Neural progenitor cell (in vitro differentiated cells): ENCODE measurements around the gene CLMP. TPM values are rescaled to one million over a fixed set of nuclear protein-coding genes. Genes with fewer than 3 reads are reported as not detected.

Source experiments
- DNase-seq: peaks from one replicate; pipeline ENCODE4 v3.0.0-alpha.2; 2016; ENCODE audit warnings: low spot score
- H2AFZ ChIP-seq: fragments of 200-600 bp; sonication (generic); replicated peaks from 2 replicates; pipeline ENCODE4 v1.6.1; 2016; ENCODE audit warnings: antibody characterized with exemption
- H3F3A ChIP-seq: fragments of 200-600 bp; sonication (generic); 2 replicates; pipeline ENCODE4 v1.6.1; 2016; ENCODE audit warnings: antibody characterized with exemption, low read depth
- H3K27ac ChIP-seq: fragments of 200-600 bp; sonication (generic); 2 replicates; pipeline ENCODE4 v1.5.1; 2016; ENCODE audit warnings: mild to moderate bottlenecking
- H3K27me3 ChIP-seq: fragments of 200-600 bp; sonication (generic); 2 replicates; pipeline ENCODE4 v1.6.1; 2016; ENCODE audit warnings: mild to moderate bottlenecking, moderate library complexity
- H3K36me3 ChIP-seq: fragments of 200-600 bp; sonication (generic); 2 replicates; pipeline ENCODE4 v1.5.1; 2016
- H3K4me1 ChIP-seq: fragments of 200-600 bp; sonication (generic); 2 replicates; pipeline ENCODE4 v1.6.1; 2016; ENCODE audit warnings: mixed run types
- H3K4me2 ChIP-seq: fragments of 200-600 bp; sonication (generic); 2 replicates; pipeline ENCODE4 v1.6.1; 2016
- H3K4me3 ChIP-seq: fragments of 200-600 bp; sonication (generic); 2 replicates; pipeline ENCODE4 v1.5.1; 2016
- H3K79me2 ChIP-seq: fragments of 200-600 bp; sonication (generic); 2 replicates; pipeline ENCODE4 v1.6.1; 2016; ENCODE audit warnings: low read depth
- H3K9ac ChIP-seq: fragments of 200-600 bp; sonication (generic); 2 replicates; pipeline ENCODE4 v1.6.1; 2016
- H3K9me3 ChIP-seq: fragments of 200-600 bp; sonication (generic); 2 replicates; pipeline ENCODE4 v1.5.1; 2016; ENCODE audit warnings: low read depth
- H4K20me1 ChIP-seq: fragments of 200-600 bp; sonication (generic); 2 replicates; pipeline ENCODE4 v1.6.1; 2016; ENCODE audit warnings: low read depth
- H3K27ac Mint-ChIP-seq: 3 replicates; pipeline ENCODE4 v1.8.0; 2021; ENCODE audit warnings: mixed read lengths
- H3K27me3 Mint-ChIP-seq: 2 replicates; pipeline ENCODE4 v1.8.0; 2022; ENCODE audit warnings: low read depth, mild to moderate bottlenecking, inconsistent platforms, moderate library complexity, mixed read lengths; ENCODE audit not compliant: insufficient read depth
- H3K36me3 Mint-ChIP-seq: 3 replicates; pipeline ENCODE4 v1.8.0; 2021; ENCODE audit warnings: mixed read lengths
- H3K4me1 Mint-ChIP-seq: 3 replicates; pipeline ENCODE4 v1.8.0; 2021; ENCODE audit warnings: mixed read lengths
- H3K4me3 Mint-ChIP-seq: 3 replicates; pipeline ENCODE4 v1.8.0; 2021; ENCODE audit warnings: mild to moderate bottlenecking, moderate library complexity, mixed read lengths
- H3K9me3 Mint-ChIP-seq: 3 replicates; pipeline ENCODE4 v1.8.0; 2020; ENCODE audit warnings: mixed read lengths
- CTCF ChIP-seq: fragments of 200-600 bp; sonication (generic); IDR thresholded peaks from 2 replicates; pipeline ENCODE4 v1.5.1; 2017; ENCODE audit warnings: antibody characterized with exemption, mild to moderate bottlenecking
- EZH2 ChIP-seq: fragments of 200-600 bp; sonication (generic); IDR thresholded peaks from 2 replicates; pipeline ENCODE4 v1.6.1; 2017; ENCODE audit warnings: antibody characterized with exemption, mild to moderate bottlenecking, moderate library complexity
- EZH2phosphoT487 ChIP-seq: fragments of 200-600 bp; sonication (generic); IDR thresholded peaks from 2 replicates; pipeline ENCODE4 v1.6.1; 2017; ENCODE audit warnings: antibody characterized with exemption
- total RNA-seq: library from RNA; depleted of rRNA; stranded (reverse); fragments of >200 nt; gene quantifications from 2 replicates; pipeline ENCODE4 v1.2.3, GENCODE V29; 2015; ENCODE audit warnings: low replicate concordance

Gene CLMP
- total RNA-seq, 1 donor from 2014 or later = 10.7 TPM

GRCh38 chr11:123180166-123180565 is 14.9 kb downstream of the CLMP start:
- TF ChIP-seq EZH2 (no peak), CTCF (no peak), EZH2phosphoT487 (no peak)
- H3K9ac ChIP-seq = no peak overlapping the region
- H3K4me3 ChIP-seq = no peak overlapping the region
- peaks cover 57% of the 10 kb centered on the region for H3K4me1 Mint-ChIP-seq
- peaks cover 4% of the 10 kb centered on the region for H3K27me3 Mint-ChIP-seq
- no peak overlapping the region for H3K27ac ChIP-seq
- H3K36me3 ChIP-seq = no peaks in the 10 kb centered on the region
- peaks cover 6% of the 10 kb centered on the region for H3K4me1 ChIP-seq
- H3K4me2 ChIP-seq = no peak overlapping the region
- no peaks in the 10 kb centered on the region for H4K20me1 ChIP-seq
- no peak overlapping the region for H3K4me3 Mint-ChIP-seq
- no peaks in the 10 kb centered on the region for H3K79me2 ChIP-seq
- H3K27ac Mint-ChIP-seq = no peak overlapping the region
- no peak overlapping the region for H2AFZ ChIP-seq
- H3K9me3 Mint-ChIP-seq = peaks cover 4% of the 10 kb centered on the region
- DNase-seq = no peak
- no peaks in the 10 kb centered on the region for H3K9me3 ChIP-seq
- peaks cover under 1% of the 10 kb centered on the region for H3F3A ChIP-seq
- no peaks in the 10 kb centered on the region for H3K27me3 ChIP-seq
- H3K36me3 Mint-ChIP-seq = peaks cover 3% of the 10 kb centered on the region

GRCh38 chr11:123179586-123179985 is 15.5 kb downstream of the CLMP start:
- Mint-ChIP-seq H3K9me3 (peaks cover 4% of the 10 kb centered on the region), H3K4me1 (peaks cover 57% of the 10 kb centered on the region), H3K27ac (no peak overlapping the region), H3K4me3 (no peak overlapping the region), H3K27me3 (peaks cover 4% of the 10 kb centered on the region), H3K36me3 (peaks cover 3% of the 10 kb centered on the region)
- no peak for DNase-seq
- Histone ChIP-seq H3K27me3 (no peaks in the 10 kb centered on the region), H3K27ac (no peak overlapping the region), H3K36me3 (no peaks in the 10 kb centered on the region), H3K79me2 (no peaks in the 10 kb centered on the region), H3K4me3 (no peak overlapping the region), H3F3A (peaks cover 7% of the 10 kb centered on the region), H3K9ac (no peak overlapping the region), H3K4me2 (no peak overlapping the region), H3K9me3 (no peaks in the 10 kb centered on the region), H4K20me1 (no peaks in the 10 kb centered on the region), H3K4me1 (peaks cover 7% of the 10 kb centered on the region), H2AFZ (no peak overlapping the region)
- TF ChIP-seq CTCF (no peak), EZH2phosphoT487 (no peak), EZH2 (no peak)

GRCh38 chr11:123178186-123178585 is 16.9 kb downstream of the CLMP start:
- Histone ChIP-seq H3K4me3 (no peak overlapping the region), H4K20me1 (no peaks in the 10 kb centered on the region), H3K4me2 (no peak overlapping the region), H3K9me3 (no peaks in the 10 kb centered on the region), H3F3A (peaks cover 9% of the 10 kb centered on the region), H3K27me3 (no peaks in the 10 kb centered on the region), H3K9ac (no peak overlapping the region), H3K27ac (no peak overlapping the region), H3K4me1 (peaks cover 13% of the 10 kb centered on the region), H3K79me2 (no peaks in the 10 kb centered on the region), H2AFZ (no peak overlapping the region), H3K36me3 (no peaks in the 10 kb centered on the region)
- peaks cover 7% of the 10 kb centered on the region for H3K27me3 Mint-ChIP-seq
- TF ChIP-seq EZH2 (no peak), EZH2phosphoT487 (no peak), CTCF (no peak)
- H3K27ac Mint-ChIP-seq = no peak overlapping the region
- H3K36me3 Mint-ChIP-seq = peaks cover 3% of the 10 kb centered on the region
- H3K9me3 Mint-ChIP-seq = peaks cover 4% of the 10 kb centered on the region
- H3K4me1 Mint-ChIP-seq = peaks cover 53% of the 10 kb centered on the region
- no peak overlapping the region for H3K4me3 Mint-ChIP-seq
- no peak for DNase-seq
